Osteoblast (primary cell): Measurements from ENCODE around the gene NTM. TPM values are rescaled to one million over a fixed set of nuclear protein-coding genes. Genes with fewer than 3 reads are reported as not detected.

Source experiments
- DNase-seq: peaks from one replicate; pipeline ENCODE4 v3.0.0; 2011; ENCODE audit warnings: low spot score, mixed read lengths; ENCODE audit not compliant: insufficient read length; ENCODE audit errors: missing footprints
- H2AFZ ChIP-seq: 2 replicates; pipeline ENCODE4 v1.6.0; 2011; ENCODE audit warnings: mild to moderate bottlenecking, low read length
- H3K27ac ChIP-seq: 2 replicates; pipeline ENCODE4 v1.5.1; 2011; ENCODE audit warnings: mild to moderate bottlenecking, low read depth, low read length, moderate library complexity
- H3K27me3 ChIP-seq: 2 replicates; pipeline ENCODE4 v1.6.0; 2012; ENCODE audit warnings: mild to moderate bottlenecking, control low read depth, inconsistent platforms, low read length, moderate library complexity; ENCODE audit not compliant: insufficient read depth
- H3K36me3 ChIP-seq: 2 replicates; pipeline ENCODE4 v1.5.1; 2011; ENCODE audit warnings: mild to moderate bottlenecking, low read length, control low read depth, moderate library complexity; ENCODE audit not compliant: insufficient read depth
- H3K4me1 ChIP-seq: 2 replicates; pipeline ENCODE4 v1.5.1; 2011; ENCODE audit warnings: mild to moderate bottlenecking, low read length, control low read depth, moderate library complexity; ENCODE audit not compliant: insufficient read depth
- H3K4me2 ChIP-seq: 2 replicates; pipeline ENCODE4 v1.6.0; 2011; ENCODE audit warnings: mild to moderate bottlenecking, low read length; ENCODE audit not compliant: insufficient read depth
- H3K4me3 ChIP-seq: fragments of 200-600 bp; sonication (generic); 3 replicates; pipeline ENCODE4 v1.5.1; 2012; ENCODE audit warnings: mild to moderate bottlenecking, low read length, inconsistent platforms; ENCODE audit not compliant: insufficient read depth
- H3K79me2 ChIP-seq: 2 replicates; pipeline ENCODE4 v1.6.0; 2012; ENCODE audit warnings: mild to moderate bottlenecking, low read length, control low read depth, inconsistent platforms; ENCODE audit not compliant: insufficient read depth
- H3K9me3 ChIP-seq: 2 replicates; pipeline ENCODE4 v1.5.1; 2011; ENCODE audit warnings: low read depth, low read length, control low read depth
- H4K20me1 ChIP-seq: 2 replicates; pipeline ENCODE4 v1.6.0; 2012; ENCODE audit warnings: mild to moderate bottlenecking, low read length, control low read depth; ENCODE audit not compliant: insufficient read depth
- CTCF ChIP-seq: IDR thresholded peaks from 2 replicates; pipeline ENCODE4 v1.5.1; 2011; ENCODE audit warnings: mild to moderate bottlenecking, low read depth, low read length, moderate library complexity; ENCODE audit errors: extremely low read depth
- total RNA-seq: library from RNA; depleted of rRNA; stranded (reverse); fragments of >200 nt; gene quantifications from 2 replicates; pipeline ENCODE4 v1.2.3, GENCODE V29; 2012

The NTM gene
- total RNA-seq, 1 donor = 48.1 TPM

- Histone ChIP-seq H2AFZ (no peak overlapping the region), H3K4me3 (no peak overlapping the region), H4K20me1 (peaks cover 19% of the 10 kb centered on the region), H3K4me1 (peaks cover 6% of the 10 kb centered on the region), H3K9me3 (no peaks in the 10 kb centered on the region), H3K27me3 (no peaks in the 10 kb centered on the region), H3K4me2 (no peak overlapping the region), H3K36me3 (no peaks in the 10 kb centered on the region), H3K79me2 (no peaks in the 10 kb centered on the region), H3K27ac (no peak overlapping the region)
- DNase-seq = no peak
- no peak for TF ChIP-seq CTCF
Observed at GRCh38 chr11:132238331-132238866, 868.0 kb downstream of the NTM start.

- no peaks in the 10 kb centered on the region for H3K4me1 ChIP-seq
- no peak for TF ChIP-seq CTCF
- peaks cover 13% of the 10 kb centered on the region for H4K20me1 ChIP-seq
- no peaks in the 10 kb centered on the region for H3K79me2 ChIP-seq
- no peaks in the 10 kb centered on the region for H3K36me3 ChIP-seq
- H3K27me3 ChIP-seq = no peaks in the 10 kb centered on the region
- no peak overlapping the region for H2AFZ ChIP-seq
- no peak overlapping the region for H3K4me3 ChIP-seq
- no peak for DNase-seq
- no peak overlapping the region for H3K4me2 ChIP-seq
- H3K27ac ChIP-seq = no peak overlapping the region
- no peaks in the 10 kb centered on the region for H3K9me3 ChIP-seq
Observed at GRCh38 chr11:132240374-132240773, 870.0 kb downstream of the NTM start.

- TF ChIP-seq CTCF = no peak
- Histone ChIP-seq H4K20me1 (peaks cover 10% of the 10 kb centered on the region), H3K4me3 (no peak overlapping the region), H3K27ac (no peak overlapping the region), H3K79me2 (no peaks in the 10 kb centered on the region), H2AFZ (no peak overlapping the region), H3K4me2 (no peak overlapping the region), H3K9me3 (no peaks in the 10 kb centered on the region), H3K27me3 (no peaks in the 10 kb centered on the region), H3K4me1 (no peaks in the 10 kb centered on the region), H3K36me3 (no peaks in the 10 kb centered on the region)
- DNase-seq = no peak
Observed at GRCh38 chr11:132242632-132243031, 872.2 kb downstream of the NTM start.

- Histone ChIP-seq H4K20me1 (peaks cover 10% of the 10 kb centered on the region), H3K4me2 (no peak overlapping the region), H3K4me3 (no peak overlapping the region), H3K79me2 (no peaks in the 10 kb centered on the region), H3K36me3 (no peaks in the 10 kb centered on the region), H3K9me3 (no peaks in the 10 kb centered on the region), H2AFZ (no peak overlapping the region), H3K4me1 (no peaks in the 10 kb centered on the region), H3K27me3 (no peaks in the 10 kb centered on the region), H3K27ac (no peak overlapping the region)
- no peak for DNase-seq
- no peak for TF ChIP-seq CTCF
Observed at GRCh38 chr11:132244846-132245245, 874.4 kb downstream of the NTM start.
